HG03045 (cell line): Measurements from ENCODE around the gene ABCG1.
"Not testable (repeated sequence)": the region's sequence is repeated elsewhere in the genome, so short reads cannot be mapped to it uniquely, and the experiment has no call there.

Experiments used
- ATAC-seq: cut with Tn5 transposase; IDR thresholded peaks from one replicate; pipeline ENCODE4 v1.9.1; 2021; ENCODE audit warnings: mild to moderate bottlenecking, moderate library complexity; ENCODE audit not compliant: unreplicated experiment

ABCG1 gene

DNA sequence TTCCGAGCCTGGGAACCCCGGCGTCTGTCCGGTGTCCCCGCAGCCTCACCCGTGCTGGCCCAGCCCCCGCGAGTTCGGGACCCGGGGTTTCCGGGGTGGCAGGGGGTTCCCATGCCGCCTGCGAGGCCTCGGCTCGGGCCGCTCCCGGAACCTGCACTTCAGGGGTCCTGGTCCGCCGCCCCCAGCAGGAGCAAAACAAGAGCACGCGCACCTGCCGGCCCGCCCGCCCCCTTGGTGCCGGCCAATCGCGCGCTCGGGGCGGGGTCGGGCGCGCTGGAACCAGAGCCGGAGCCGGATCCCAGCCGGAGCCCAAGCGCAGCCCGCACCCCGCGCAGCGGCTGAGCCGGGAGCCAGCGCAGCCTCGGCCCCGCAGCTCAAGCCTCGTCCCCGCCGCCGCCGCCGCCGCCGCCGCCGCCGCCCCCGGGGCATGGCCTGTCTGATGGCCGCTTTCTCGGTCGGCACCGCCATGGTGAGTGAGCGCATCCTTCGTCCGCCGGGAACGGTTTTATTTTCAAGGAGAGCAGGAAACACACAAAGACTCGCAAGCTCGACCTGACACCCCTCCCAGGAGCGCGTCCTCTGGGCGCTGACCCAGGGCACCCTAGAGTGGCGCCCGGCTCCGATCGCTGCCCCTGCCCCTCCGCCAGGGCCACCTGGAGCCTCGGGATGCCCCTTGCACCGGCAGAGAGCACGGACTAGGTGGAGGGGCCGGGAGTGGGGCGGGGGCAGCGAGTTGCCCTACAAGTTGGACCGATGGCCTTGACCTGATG is at the start of gene ABCG1:
TSS of gene ABCG1 (plus strand) at position 305 of the 770 bp plus-strand sequence. CDS start at position 428, 123 bp downstream.
- no peak for ATAC-seq

DNA sequence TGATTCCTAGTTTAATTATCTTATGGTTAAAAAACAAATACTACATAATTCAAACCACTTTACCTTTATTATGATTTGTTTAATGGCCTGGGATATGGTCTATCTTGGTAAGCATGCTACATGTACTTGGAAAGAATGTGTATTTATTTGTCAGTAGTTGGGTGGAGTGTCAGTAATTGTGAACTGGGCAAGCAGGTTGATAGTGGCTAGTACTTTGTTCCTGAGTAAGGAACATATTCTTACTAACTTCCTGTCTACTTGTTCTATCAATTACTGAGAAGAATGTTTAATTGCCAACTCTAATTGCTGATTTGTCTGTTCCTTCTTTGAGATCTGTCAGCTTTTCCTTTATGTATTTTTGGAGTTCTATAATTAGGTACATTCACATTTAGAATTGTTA is 49.2 kb upstream of the ABCG1 start:
- no peak for ATAC-seq

DNA sequence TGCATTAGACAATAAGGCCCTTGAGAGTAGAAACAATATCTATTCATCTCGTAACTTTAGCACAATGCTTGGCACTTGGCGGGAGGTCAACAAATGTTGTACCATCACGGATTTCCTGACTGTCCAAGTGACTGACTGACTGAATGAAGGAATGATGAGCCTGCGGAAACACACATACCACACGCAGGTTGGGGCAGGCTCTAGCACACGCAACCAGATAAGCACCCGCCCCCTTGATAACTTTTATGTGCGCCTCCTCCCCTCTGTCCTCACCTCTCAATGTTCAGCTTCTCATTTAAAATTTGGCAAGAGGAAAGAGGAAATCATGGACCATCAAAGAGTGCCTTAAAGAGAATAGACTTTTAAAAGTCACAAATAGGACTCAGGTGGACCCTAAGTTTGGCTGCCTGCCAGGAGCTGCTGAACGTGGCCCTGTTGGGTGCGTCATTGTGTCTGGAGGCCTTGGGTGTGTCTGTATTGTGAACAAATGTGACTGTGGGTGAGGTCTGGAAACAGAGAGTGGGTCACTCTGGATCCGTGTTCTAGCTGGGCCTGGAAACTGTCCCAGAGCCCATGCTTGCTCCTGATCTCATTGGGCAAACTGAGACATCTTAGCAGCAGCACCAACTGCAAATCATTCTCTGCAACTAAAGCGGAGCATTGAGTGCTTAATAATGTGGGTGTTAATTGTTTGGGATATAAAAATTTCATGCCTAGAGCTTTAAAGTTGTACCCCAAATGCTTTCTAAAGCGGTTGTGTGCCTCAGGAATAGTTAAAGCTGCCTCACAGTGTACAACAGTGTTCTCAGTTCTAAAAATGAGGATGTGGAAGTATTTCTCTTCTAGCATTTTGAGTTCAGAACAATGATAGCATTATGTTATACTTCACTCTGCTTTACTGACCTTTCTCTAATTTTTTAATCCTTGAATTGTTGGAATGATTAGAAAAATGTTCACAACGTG is 47.6 kb upstream of the ABCG1 start:
- no peak for ATAC-seq

DNA sequence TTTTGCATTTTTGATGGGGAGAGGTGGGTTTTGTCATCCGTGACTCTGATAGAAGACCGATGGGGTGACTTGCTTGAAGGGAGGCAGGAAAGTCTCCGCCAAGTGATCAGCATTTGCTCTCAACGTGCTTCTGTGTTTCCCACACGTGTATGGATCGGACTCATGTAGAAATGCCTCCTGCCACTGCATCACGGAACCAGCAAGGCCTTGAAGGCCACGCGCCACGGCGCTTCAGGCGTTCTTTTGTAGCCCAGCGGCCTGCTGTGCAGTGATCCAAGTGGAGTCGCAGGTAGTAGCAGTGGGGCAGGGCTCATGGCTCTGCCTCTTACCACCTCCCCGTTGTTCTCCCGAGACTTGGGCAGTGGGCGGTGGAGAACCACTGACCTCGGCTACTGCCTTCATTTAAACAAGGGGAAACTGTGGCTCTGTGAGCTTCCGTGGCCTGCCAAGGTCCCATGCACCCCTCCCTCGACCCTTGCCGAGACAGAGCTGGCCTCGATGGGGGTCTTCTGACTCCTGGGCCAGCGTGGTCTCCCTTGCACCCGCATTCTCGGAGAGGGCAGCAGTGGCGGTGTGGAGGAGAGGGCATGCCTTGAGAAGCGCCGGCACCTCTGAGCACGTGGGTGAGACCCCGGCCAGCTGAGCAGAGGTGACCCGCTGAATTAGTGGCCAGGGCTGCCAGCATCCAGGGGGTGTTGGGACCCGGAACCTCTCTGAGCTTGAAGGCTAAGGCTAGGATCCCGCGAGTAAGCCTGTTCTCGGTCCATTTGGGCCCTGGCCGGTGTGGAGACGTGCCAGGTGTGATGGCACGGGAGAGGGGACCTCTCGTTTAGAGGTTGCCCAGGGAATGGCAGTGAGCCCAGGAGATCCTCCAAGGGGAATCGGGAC is 46.1 kb upstream of the ABCG1 start:
- no peak for ATAC-seq

DNA sequence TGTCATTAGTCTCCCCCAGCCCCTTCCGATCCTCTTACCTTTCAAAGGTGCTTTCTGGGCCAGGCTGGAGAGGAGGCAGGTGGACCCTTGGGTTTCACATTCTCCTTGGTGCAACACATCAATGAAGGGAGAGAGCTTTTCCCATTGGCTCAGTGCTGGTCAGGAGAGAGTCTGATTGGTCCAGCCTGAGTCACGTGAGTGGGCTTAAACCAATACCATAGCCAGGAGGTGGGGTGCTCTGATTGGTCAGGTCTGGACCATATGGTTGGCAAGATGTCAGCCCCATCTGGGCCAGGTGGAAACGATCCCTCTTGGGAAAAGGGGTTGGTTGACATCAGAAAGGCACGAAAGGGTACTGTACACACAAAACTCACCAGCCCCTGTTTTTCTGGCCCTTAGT is 44.8 kb upstream of the ABCG1 start:
- no peak for ATAC-seq

DNA sequence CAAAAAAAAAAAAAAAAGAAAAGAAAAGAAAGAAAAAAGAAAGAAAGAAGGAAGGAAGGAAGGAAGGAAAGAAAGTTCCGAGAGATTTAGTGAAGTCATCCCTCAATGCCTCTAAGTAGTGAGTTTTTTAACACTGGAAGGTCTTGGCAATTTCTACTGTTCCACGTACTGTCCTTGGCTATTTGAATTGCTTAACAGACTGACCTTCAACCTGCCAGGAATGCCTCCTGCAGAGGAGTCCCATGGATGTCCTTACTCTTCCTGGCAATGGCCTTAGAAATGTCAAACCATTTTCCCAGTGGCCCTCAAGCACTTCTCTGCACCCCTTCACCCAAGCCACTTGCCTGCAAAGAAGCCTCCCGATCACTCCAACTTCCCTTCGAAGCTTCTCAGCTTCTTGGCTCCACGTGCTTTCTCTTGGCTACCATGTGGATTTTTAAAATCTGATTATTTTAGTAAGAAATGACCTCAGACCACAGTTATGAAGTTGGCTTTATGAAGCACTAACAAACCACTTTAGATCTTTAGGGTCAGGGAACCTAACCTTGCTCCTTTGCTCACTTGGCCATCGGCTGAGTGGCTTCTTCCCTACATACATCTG is 43.7 kb upstream of the ABCG1 start:
- no peak for ATAC-seq

DNA sequence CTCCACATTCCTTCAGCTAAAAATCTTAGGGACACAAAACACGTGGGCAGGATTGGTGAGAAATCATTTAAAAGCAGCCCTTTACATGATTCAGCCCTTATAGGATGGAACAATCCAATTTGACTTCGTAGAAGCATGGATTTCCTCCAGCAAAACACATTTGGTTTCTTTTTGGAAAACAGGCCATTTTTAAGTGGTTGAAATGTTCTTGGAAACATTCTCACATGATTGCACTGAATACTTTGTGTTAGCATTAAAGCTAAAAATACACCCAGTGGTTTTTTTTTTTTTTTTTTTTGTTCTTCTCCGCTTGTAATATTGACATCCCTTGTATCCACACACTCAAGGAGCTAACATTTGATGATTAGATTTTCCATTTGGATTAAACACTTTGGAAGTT is 42.1 kb upstream of the ABCG1 start:
- ATAC-seq, result no peak

DNA sequence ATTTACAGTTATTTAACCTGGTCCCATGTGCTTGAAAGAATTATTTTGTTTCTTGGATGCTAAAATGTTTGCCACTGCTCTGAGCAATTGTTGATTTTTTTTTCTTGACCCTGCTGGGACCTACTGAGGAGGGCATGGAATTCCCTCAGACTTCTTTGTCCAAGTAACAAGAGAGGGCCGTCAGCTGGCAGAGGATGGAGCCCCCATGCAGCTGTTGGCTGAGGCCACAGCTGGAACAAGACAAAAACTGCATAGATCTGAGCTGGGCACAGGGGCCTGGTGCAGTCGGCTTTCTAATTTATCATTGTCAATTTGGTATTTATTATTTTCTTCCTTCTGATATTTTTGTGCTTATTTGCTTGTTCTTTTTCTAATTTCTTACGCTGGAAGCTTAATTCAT is 39.6 kb upstream of the ABCG1 start:
- ATAC-seq, result no peak

DNA sequence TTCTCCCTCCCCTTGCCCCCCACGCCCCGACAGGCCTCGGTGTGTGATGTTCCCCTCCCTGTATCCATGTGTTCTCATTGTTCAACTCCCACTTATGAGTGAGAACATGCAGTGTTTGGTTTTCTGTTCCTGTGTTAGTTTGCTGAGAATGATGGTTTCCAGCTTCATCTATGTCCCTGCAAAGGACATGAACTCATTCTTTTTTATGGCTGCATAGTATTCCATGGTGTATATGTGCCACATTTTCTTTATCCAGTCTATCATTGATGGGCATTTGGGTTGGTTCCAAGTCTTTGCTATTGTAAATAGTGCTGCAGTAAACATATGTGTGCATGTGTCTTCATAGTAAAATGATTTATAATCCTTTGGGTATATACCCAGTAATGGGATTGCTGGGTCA is 38.9 kb upstream of the ABCG1 start:
- not testable (repeated sequence) for ATAC-seq

DNA sequence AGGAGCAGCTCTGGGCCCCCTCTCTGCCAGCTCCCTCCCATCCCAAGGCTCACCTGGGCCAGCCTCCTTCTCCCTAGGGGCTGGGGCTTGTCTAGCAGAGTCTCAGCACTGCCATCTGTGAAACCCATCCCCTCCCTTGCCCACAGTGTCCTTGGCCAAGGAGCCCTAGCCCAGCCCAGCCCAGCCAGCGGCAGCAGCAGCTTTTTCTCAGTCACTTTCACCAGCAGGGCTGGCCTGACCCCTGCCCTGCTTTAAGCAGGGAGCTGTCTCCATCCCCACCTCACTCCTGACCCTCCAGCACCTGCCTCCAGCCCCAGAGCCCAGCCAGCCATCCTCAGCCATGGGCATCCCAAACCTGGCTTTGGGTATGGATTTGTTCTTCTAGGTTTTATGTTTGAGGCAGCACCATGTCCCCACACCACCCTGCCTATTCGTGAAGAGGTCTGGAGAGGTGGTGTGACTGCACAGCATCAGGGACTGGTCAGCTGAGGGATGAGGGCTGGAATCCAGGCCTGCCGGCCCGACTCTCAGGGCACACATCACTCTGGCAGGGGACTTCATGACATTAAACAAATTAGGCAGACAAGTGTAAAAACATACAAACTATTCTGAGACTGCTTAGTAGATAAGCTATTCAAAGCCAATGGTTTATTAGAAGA is 36.1 kb upstream of the ABCG1 start:
- no peak for ATAC-seq

DNA sequence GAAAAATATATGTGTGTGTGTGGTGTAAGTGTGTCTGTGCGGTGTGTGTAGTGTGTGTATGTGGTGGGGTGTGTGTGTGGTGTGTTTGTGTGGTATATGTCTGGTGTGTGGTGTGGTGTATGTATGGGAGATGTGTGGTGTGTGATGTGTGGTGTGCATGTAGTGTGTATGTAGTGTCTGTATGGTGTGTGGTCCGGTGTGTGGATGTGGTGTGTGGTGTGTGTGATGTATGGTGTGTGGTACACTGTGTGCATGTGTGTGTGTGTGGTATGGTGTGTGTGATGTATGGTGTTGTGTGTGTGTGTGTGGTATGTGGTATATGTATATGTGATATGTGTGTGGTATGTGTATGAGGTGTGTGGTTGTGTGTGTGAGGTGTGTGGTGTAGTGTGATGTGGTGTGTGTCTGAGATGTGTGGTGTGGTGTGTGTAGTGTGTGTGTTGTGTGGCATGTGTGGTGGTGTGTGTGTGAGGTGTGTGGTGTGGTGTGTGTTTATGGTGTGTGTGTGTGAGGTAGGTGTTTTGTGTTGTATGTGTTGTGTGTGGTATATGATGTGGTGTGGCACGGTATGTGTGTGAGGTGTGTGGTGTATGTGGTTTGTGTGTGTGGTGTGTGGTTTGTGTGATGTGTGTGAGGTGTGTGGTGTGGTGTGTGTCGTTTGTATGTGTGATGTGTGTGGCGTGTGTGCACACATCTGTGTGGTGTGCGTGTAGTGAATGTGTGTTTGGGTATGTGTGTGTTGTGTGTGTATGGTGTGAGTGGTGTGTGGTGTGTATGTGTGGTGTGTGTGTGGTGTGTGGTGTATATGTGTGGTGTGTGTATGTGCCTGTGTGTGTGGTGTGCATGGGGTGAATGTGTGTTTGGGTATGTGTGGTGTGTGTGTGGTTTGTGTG is 35.3 kb upstream of the ABCG1 start:
- ATAC-seq, result no peak

DNA sequence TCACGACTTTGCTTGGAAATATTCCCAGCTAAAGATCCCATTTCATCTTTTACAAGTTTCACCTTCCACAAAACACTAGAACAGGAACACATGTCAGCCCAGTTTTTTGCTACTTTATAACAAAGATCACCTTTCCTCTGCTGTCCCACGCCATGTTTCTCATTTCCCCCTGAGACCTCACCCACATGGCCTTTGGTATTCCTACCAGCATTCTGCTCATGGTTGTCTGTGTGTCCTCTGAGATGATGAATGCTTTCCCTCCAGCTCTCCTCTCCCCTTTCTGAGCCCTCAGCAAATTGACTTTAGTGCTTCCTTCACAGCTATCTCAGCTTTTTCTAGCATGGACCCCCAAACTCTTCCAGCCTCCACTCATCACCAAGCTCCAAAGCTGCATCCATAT is 32.3 kb upstream of the ABCG1 start:
- ATAC-seq, result no peak

DNA sequence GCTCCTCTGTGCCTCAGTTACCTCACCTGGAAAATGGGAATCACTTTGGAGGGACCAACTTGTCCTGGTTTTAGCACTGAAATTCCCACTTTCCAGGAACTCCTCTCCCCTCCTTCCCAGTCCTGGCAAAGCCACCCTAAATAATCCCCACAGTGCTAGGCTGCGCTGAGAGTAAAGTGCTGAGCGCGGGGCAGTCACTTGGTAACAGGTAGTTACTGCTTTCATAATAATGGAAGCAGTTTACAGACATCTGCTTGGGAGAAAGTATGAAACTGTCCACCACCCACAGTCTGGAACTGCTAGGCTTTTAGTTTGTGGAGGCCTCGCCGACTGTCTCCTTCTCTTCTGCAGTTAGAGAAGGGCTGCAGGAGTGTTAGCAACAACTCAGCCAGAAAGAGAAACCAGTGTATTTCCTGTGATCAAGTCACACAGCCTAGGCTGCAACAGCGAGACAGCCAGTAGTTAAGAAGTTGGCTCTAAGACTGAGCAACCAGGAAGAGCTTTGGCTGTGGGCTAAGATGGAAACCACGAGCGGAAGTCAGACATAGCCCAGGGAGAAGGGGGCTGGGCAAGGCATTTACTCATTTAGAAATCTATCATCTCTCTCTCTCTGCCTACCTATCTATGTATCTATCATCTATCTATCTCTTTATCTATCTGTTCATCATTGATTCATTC is 30.8 kb upstream of the ABCG1 start:
- ATAC-seq, result peak; percentile 94

DNA sequence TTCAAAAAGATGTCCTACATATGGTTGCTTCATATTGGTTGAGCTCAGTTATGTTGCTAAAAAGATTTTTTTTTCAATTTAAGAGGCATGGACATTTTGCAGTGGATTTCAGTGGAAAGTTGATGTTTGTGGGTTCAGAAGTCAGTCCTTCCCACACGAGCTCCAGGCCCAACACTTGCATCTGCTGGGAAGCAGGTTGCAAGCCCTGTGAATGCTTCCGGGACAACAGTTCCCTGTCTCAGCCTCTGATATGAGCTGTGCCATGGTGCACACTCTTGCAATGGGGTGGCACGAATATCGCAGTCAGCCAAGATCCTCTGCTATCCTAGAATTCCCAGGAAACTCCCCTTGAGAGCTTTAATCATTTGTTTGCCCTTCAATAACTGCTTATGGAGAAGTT is 30.3 kb upstream of the ABCG1 start:
- ATAC-seq, result no peak

DNA sequence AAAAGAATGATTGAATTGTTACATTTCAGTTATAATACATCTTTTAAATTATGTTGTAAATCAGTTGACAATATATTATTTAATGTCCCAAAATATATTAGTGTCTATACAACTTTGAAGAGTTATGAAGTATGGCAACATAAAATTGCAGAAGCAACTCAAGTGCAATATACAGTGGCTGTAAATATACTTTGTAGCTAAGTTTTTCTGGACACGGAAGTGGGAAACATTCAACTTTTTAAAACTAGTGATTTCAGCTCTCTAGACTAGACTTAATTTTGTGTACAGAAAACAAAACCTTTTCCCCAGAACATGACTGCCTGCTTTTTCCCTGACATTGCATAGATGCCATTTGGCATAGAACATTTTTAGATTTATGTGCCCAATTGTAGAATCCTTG is 29.5 kb upstream of the ABCG1 start:
- ATAC-seq, result no peak

DNA sequence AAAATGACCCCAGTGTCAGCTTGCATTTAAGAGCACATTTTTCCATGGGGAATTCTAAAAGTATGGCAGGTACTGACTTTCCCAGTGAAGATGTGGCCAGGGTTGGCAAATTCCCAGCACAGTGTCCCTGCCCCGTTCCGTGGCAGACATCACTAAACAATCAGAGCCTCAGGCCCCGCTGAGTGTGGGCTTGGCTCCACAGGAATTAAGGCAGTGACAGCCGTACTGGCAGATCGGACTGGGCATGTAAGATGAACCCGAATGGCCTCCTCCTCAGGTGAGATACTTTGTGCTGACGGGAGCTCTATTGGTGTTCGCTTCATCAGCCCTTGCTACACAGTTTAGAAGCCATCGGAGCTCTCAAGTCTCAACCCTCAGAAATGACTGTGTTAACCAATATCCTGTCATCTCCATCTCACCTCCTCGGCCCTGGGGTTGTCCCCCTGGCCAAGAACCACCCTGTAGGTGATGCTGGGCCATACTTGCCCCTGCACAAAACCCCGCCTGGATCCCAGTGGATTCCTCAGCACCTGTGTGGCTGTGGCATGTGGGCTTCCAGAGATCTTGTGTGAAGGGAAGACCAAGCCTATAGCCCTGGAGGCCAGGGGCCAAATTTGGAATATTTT is 29.0 kb upstream of the ABCG1 start:
- ATAC-seq, result no peak

DNA sequence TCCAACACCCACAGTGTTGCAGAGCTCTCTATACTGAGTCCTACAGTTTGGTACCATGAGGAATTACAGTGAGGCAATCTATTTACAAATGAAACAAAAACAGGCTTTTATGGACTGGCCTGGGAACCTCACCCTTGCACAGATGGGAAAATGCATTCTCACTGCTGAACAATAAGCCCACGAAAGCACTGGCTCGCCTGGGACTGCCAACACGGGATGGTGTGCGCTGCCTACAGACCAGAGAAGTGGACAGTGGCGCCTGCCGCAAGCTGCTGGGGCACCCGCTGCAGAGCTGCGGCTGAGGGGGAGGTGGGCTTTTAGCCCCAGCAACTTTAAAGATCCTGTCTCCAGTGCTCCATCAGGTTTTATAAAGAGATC is 28.5 kb upstream of the ABCG1 start:
- no peak for ATAC-seq

DNA sequence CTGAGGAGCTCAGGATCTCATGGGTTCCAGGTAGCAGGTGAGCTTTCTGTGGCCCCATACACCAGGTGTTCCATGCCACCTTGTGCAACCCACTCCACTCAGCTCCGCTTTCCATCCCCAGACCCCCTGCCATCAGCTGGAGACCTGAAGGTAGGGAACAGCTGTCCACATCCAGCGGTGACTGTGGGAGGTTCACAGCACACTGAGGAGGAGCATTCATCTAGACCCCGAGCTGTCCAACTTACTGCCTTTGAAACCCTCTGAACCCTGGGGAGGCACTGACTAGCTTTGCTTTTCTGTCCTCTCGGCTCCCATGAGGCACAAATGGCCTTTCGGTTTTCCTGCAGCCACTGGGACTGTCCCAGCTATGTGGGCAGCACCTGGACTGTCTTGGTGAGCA is 27.9 kb upstream of the ABCG1 start:
- ATAC-seq, result no peak
